ENCODE measurements around the gene ISG15. TPM values are rescaled to one million over a fixed set of nuclear protein-coding genes. Genes with fewer than 3 reads are reported as not detected.

The ISG15 gene
- total and polyA plus RNA-seq, 9 of the 15 experiments (the other 6 are each of a cell fraction or from before 2014, with no cell fraction given), result 0.40 to 58.3 (median 12.2) TPM

DNA sequence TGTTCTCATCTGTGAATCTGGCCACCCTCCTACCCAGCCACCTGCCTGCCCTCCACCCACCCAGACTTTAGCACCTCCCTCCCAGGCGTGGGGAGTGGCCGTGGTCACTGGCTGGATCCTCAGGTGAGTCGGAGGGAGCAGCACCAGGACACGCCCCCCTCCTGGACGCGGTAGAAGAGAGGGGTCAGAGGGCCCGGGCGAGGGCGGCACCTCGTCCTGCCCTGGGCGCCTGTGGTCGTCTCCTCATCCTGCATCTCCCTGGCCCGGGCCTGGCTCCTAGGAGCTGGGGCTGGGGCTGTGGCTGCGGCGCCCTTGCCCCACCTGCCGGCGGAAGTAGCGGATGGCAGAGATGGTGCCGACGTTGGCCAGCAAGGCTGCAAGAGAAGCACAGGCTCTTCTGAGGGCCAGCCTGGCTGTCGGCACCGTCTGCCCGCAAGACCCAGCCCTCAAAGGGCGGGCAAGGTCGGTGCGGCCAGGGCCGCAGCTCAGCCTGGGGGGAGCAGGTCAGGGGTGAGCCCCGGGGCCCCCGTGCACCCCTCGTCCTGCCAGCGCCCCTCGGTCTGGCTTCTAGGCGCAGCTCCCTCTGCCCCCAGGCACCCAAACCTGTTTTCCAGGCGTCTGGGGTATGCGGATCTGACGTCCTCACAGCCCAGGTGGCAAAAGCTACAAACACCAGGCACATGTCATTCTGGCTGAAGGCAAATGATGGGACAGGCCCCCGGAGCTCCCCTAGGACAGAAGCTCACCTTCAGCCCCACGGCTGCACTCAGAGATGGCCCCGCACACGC is 37.2 kb upstream of the ISG15 start:
- H3K4me3 ChIP-seq, result peak overlapping the region; percentile 9; the same call in 1 of the 2 replicates
- peak overlapping the region in 1 of 2 experiments; percentile 77; a peak in 2 of 4 replicates for H3K9ac ChIP-seq (ENCODE audit: insufficient read depth in 1 of 2, low read depth in 2 of 2, low read length in 2 of 2)
- no peaks in the 10 kb centered on the region for H3K36me3 ChIP-seq (ENCODE audit: control insufficient read depth, insufficient read depth, low read length)
- peak; percentile 51 to 64 (median 55) for DNase-seq (ENCODE audit: extremely low read depth in 1 of 4, low spot score in 3 of 4)
- H3K27ac ChIP-seq (ENCODE audit: extremely low read depth, low read depth, low read length), result no peak overlapping the region
- WGBS (ENCODE audit: insufficient coverage, low coverage, missing lambda C conversion rate), result 6% methylated on average over 38 of the region's 40 CpGs
- peaks cover 0 to 82% of the 10 kb centered on the region in 2 experiments; a peak in 3 of 5 replicates for H3K4me1 ChIP-seq (replicated peaks in 1 of 2; ENCODE audit: control insufficient read depth in 2 of 2, insufficient read depth in 2 of 2, low read length in 2 of 2)
- in situ Hi-C loops (cut with MboI) (no loop called here), intact Hi-C loops (cut with micrococcal nuclease) (loop anchor here (2.0 kb wide), 1 partner anchor 71 kb away; no protein-coding TSS in a partner anchor)
- peak overlapping the region; percentile 28 for H3K4me2 ChIP-seq (ENCODE audit: insufficient read depth, low read length)
- BruUV-seq (replicated peaks), result no TSS peak
- peak overlapping the region; percentile 57 for H2AFZ ChIP-seq (ENCODE audit: low read depth, low read length)
- H3K9me3 ChIP-seq (replicated peaks; ENCODE audit: control insufficient read depth, insufficient read depth, low read depth, low read length), result no peaks in the 10 kb centered on the region
- H3K27me3 ChIP-seq (ENCODE audit: control insufficient read depth in 2 of 2, insufficient read depth in 2 of 2, low read length in 2 of 2), result peaks cover 11 to 67% of the 10 kb centered on the region in 2 experiments; a peak in 4 of 5 replicates
- POLR2A ChIA-PET, result interaction anchor here (0.6 to 2.2 kb wide), 3 partner anchors 9 to 677 kb away, joined by 3 to 10 read pairs (median 3); partner anchors contain the start of gene PLEKHN1
- CTCF ChIA-PET (ENCODE audit: low intra/inter-chr PET ratio), result interaction anchor here (1.5 kb wide), 1 partner anchor 107 kb away, joined by 5 read pairs; no protein-coding TSS in a partner anchor
- H3K79me2 ChIP-seq (ENCODE audit: control insufficient read depth, insufficient read depth, low read length), result no peaks in the 10 kb centered on the region
- no peaks in the 10 kb centered on the region for H3K9me1 ChIP-seq (ENCODE audit: control insufficient read depth, insufficient read depth, low read length)
- FAIRE-seq, result peak; percentile 46
- ATAC-seq, result peak; percentile 76
- H4K20me1 ChIP-seq (replicated peaks; ENCODE audit: control insufficient read depth, insufficient read depth, low read length), result peaks cover 8% of the 10 kb centered on the region; the same call in 1 of the 2 replicates
- TF ChIP-seq ZBTB1 (CRISPR knock-in tag; IDR thresholded peaks at IDR 0.05; ENCODE audit: borderline replicate concordance, low read depth), result peak; percentile 55; the same call in 1 of the 2 replicates
- no peak for TF ChIP-seq MYC (IDR thresholded peaks at IDR 0.05; ENCODE audit: low read depth, low read length)
- TF ChIP-seq MYC (CRISPR knock-in tag; IDR thresholded peaks at IDR 0.05; ENCODE audit: borderline replicate concordance, low read depth), result peak; percentile 76; the same call in 1 of the 2 replicates
- TF ChIP-seq FOXP4 (CRISPR knock-in tag; IDR thresholded peaks at IDR 0.05; ENCODE audit: borderline replicate concordance), result 0 out of 2 replicates have a peak, but pooled peaks have one; percentile 36
- TF ChIP-seq, protein P1, sequence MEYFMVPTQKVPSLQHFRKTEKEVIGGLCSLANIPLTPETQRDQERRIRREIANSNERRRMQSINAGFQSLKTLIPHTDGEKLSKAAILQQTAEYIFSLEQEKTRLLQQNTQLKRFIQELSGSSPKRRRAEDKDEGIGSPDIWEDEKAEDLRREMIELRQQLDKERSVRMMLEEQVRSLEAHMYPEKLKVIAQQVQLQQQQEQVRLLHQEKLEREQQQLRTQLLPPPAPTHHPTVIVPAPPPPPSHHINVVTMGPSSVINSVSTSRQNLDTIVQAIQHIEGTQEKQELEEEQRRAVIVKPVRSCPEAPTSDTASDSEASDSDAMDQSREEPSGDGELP (CRISPR knock-in tag; IDR thresholded peaks at IDR 0.05; ENCODE audit: borderline replicate concordance), result peak; percentile 32; the same call in 1 of the 2 replicates
- TF ChIP-seq YY1 (IDR thresholded peaks at IDR 0.05; ENCODE audit: borderline replicate concordance in 1 of 3, control insufficient read depth in 1 of 3, extremely low read depth in 1 of 3, insufficient read depth in 3 of 3, insufficient read length in 1 of 3, insufficient replicate concordance in 2 of 3, low read depth in 1 of 3, low read length in 2 of 3), result peak in 1 of 3 experiments; percentile 15
- TF ChIP-seq CBFB (CRISPR knock-in tag; IDR thresholded peaks at IDR 0.05), result peak; percentile 50; the same call in 1 of the 2 replicates
- 0 out of 4 replicates have a peak, but pooled peaks of 1 of the 2 experiments have one; percentile 47 for TF ChIP-seq TEAD1 (CRISPR knock-in tag; IDR thresholded peaks at IDR 0.05)
- TF ChIP-seq E2F6 (IDR thresholded peaks at IDR 0.05; ENCODE audit: borderline replicate concordance in 1 of 2, extremely low read depth in 1 of 2, insufficient read depth in 1 of 2, insufficient read length in 1 of 2, low read depth in 1 of 2, low read length in 1 of 2, poor library complexity in 1 of 2, severe bottlenecking in 1 of 2), result peak in 1 of 2 experiments; percentile 52
- TF ChIP-seq SP1 (CRISPR knock-in tag; IDR thresholded peaks at IDR 0.05), result peak; percentile 74
- TF ChIP-seq ETV1 (tag; conservative IDR thresholded peaks at IDR 0.05; ENCODE audit: low read depth), result 0 out of 2 replicates have a peak, but pooled peaks have one; percentile 30
- peak; percentile 47 for TF ChIP-seq L3MBTL2 (IDR thresholded peaks at IDR 0.05)
- peak; percentile 20; the same call in 1 of the 2 replicates for TF ChIP-seq RBFOX2 (IDR thresholded peaks at IDR 0.05; ENCODE audit: low read depth, low read length)
- TF ChIP-seq EP400 (IDR thresholded peaks at IDR 0.05), result no peak
